Body of pancreas (tissue), 4 donors: ENCODE data around the gene ALG3.

ENCODE experiments used
- CTCF ChIP-seq, 7 experiments: fragments of 450-650 bp in 4 of 7; fragments of 200-600 bp in 3 of 7; sonication (generic) in 3 of 7; IDR thresholded peaks; one replicate each; pipeline ENCODE4 v1.5.1; 2016 to 2019; ENCODE audit warnings: antibody characterized with exemption in 7 of 7
- POLR2A ChIP-seq, 3 donors: fragments of 450-650 bp; IDR thresholded peaks; one replicate each; pipeline ENCODE4 v1.6.1; 2016; ENCODE audit warnings: antibody characterized with exemption in 3 of 3, mild to moderate bottlenecking in 2 of 3

- TF ChIP-seq POLR2A (IDR thresholded peaks at IDR 0.05), result peak in 1 of 3 donors; percentile 52
- TF ChIP-seq CTCF (IDR thresholded peaks at IDR 0.05), result no peak
Observed at GRCh38 chr3:184261270-184261853, 12.6 kb upstream of the ALG3 start, which contains the start of gene CAMK2N2.
